HepG2 (cell line): ENCODE data around the gene NALCN.

ENCODE experiments used
- CEBPB ChIP-seq: IDR thresholded peaks from 2 replicates; pipeline ENCODE4 v1.6.1; 2011; ENCODE audit warnings: low read depth, low read length, improper control_type of control experiment, borderline replicate concordance
- CTCF ChIP-seq: sonication (generic); formaldehyde crosslinking; IDR thresholded peaks from 2 replicates; pipeline ENCODE4 v1.5.0; 2020; ENCODE audit warnings: mild to moderate bottlenecking, missing genetic modification reagents, moderate library complexity
- ETV5 ChIP-seq: IDR thresholded peaks from 2 replicates; pipeline ENCODE4 v1.6.1; 2018; ENCODE audit warnings: missing biosample characterization, missing genetic modification reagents, inconsistent platforms, borderline replicate concordance
- NFE2 ChIP-seq: sonication (generic); formaldehyde crosslinking; IDR thresholded peaks from 2 replicates; pipeline ENCODE4 v1.4.0; 2020; ENCODE audit warnings: missing genetic modification reagents
- PATZ1 ChIP-seq: sonication (generic); formaldehyde crosslinking; IDR thresholded peaks from 2 replicates; pipeline ENCODE4 v1.4.0; 2020; ENCODE audit warnings: missing genetic modification reagents
- SRSF9 ChIP-seq: fragments of 200-400 bp; formaldehyde crosslinking; IDR thresholded peaks from 2 replicates; pipeline ENCODE4 v1.6.1; 2018; ENCODE audit warnings: borderline replicate concordance, mild to moderate bottlenecking, low read depth, low read length; ENCODE audit not compliant: insufficient read depth, poor library complexity, severe bottlenecking
- ZBTB42 ChIP-seq: sonication (generic); formaldehyde crosslinking; IDR thresholded peaks from 2 replicates; pipeline ENCODE4 v1.5.0; 2020; ENCODE audit warnings: mild to moderate bottlenecking, missing genetic modification reagents
- TF ChIP-seq, protein P1 (sequence below): sonication (generic); formaldehyde crosslinking; IDR thresholded peaks from 2 replicates; pipeline ENCODE4 v1.4.0; 2020; ENCODE audit warnings: missing genetic modification reagents

- TF ChIP-seq SRSF9 (no peak), NFE2 (CRISPR knock-in tag) (no peak), CEBPB (no peak), ETV5 (CRISPR knock-in tag) (no peak), PATZ1 (no peak), CTCF (CRISPR knock-in tag) (no peak), ZBTB42 (no peak)
- TF ChIP-seq, protein P1, sequence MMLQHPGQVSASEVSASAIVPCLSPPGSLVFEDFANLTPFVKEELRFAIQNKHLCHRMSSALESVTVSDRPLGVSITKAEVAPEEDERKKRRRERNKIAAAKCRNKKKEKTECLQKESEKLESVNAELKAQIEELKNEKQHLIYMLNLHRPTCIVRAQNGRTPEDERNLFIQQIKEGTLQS (CRISPR knock-in tag): no peak
Measured at GRCh38 chr13:101065329-101065728, 351.0 kb downstream of the NALCN start.
